Measurements from ENCODE around the gene NDUFS5.
"Not testable (repeated sequence)": the region's sequence is repeated elsewhere in the genome, so short reads cannot be mapped to it uniquely, and the experiment has no call there.

The NDUFS5 gene

GRCh38 chr1:39065542-39065941 lies 39.4 kb downstream of the NDUFS5 start:
- no peak for DNase-seq

GRCh38 chr1:39068227-39068626 lies 42.1 kb downstream of the NDUFS5 start:
- DNase-seq: not testable (repeated sequence)

GRCh38 chr1:39071557-39071956 lies 45.4 kb downstream of the NDUFS5 start:
- DNase-seq: not testable (repeated sequence)

- no peak for DNase-seq
These were observed 50.1 kb downstream of the NDUFS5 start for GRCh38 chr1:39076127-39076798.

- DNase-seq: no peak
These were observed 50.6 kb downstream of the NDUFS5 start for GRCh38 chr1:39076799-39077148.

- DNase-seq: no peak
These were observed 54.2 kb downstream of the NDUFS5 start for GRCh38 chr1:39080269-39080826.

- DNase-seq: no peak
These were observed 54.7 kb downstream of the NDUFS5 start for GRCh38 chr1:39080831-39081270.

- peak; percentile 53 for DNase-seq
These were observed 55.3 kb downstream of the NDUFS5 start for GRCh38 chr1:39081271-39082009.

GRCh38 chr1:39082010-39082799 lies 56.1 kb downstream of the NDUFS5 start:
- DNase-seq: no peak

- no peak for DNase-seq
These were observed 56.8 kb downstream of the NDUFS5 start for GRCh38 chr1:39082811-39083576.

- DNase-seq: no peak
These were observed 58.0 kb downstream of the NDUFS5 start for GRCh38 chr1:39084191-39084590.

Data from hematopoietic multipotent progenitor cell treated with erythropoietin and hydrocortisone succinate and interleukin-3 and kit ligand, for 6 days (in vitro differentiated cells).